ENCODE data around the gene ADIG.

DNA sequence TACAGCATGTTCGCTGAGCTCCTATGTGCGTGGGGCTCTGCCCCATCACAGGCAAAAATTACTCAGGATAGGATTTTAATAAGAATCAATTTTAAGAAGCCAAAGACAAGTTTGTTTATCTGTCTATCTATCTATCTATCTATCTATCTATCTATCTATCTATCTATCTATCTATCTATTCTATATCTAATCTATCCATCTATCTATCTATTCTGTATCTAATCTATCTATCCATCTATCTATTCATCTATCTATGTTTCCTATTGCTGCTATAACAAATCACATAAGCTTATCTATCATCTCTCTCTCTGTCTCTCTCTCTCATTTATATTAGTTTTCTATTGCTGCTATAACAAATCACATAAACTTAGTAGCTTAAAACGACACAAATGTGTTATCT lies 22.3 kb downstream of the ADIG start:
- no peak for TF ChIP-seq EZH2phosphoT487 (IDR thresholded peaks at IDR 0.05; ENCODE audit: insufficient read depth, low read depth)
- TF ChIP-seq EZH2 (IDR thresholded peaks at IDR 0.05; ENCODE audit: insufficient read depth, poor library complexity, severe bottlenecking) = no peak
